ENCODE data around the gene CEP85L.

Gene CEP85L

GRCh38 chr6:118469468-118469867 lies 181.9 kb downstream of the CEP85L start:
- DNase-seq (ENCODE audit: low read depth in 2 of 2): peak in 1 of 2 donors; percentile 22

GRCh38 chr6:118468682-118469465 lies 182.5 kb downstream of the CEP85L start:
- TF ChIP-seq CTCF (IDR thresholded peaks at IDR 0.05; ENCODE audit: low read depth, low read length): no peak
- no peak overlapping the region for H3K4me3 ChIP-seq (replicated peaks in 1 of 2; ENCODE audit: low read depth in 2 of 2, low read length in 2 of 2)
- peak in 1 of 2 donors; percentile 59 for DNase-seq (ENCODE audit: low read depth in 2 of 2)

More at GRCh38 chr6:118469468-118469867, 181.9 kb downstream of the CEP85L start:
- no peak overlapping the region for H3K4me3 ChIP-seq (replicated peaks in 1 of 2; ENCODE audit: low read depth in 2 of 2, low read length in 2 of 2)
- TF ChIP-seq CTCF (IDR thresholded peaks at IDR 0.05; ENCODE audit: low read depth, low read length): no peak

- TF ChIP-seq CTCF (IDR thresholded peaks at IDR 0.05; ENCODE audit: low read depth, low read length): no peak
- DNase-seq (ENCODE audit: low read depth in 2 of 2): no peak
- H3K4me3 ChIP-seq (replicated peaks in 1 of 2; ENCODE audit: low read depth in 2 of 2, low read length in 2 of 2): no peak overlapping the region
Observed at GRCh38 chr6:118467181-118467580, 184.2 kb downstream of the CEP85L start.

- no peak for TF ChIP-seq CTCF (IDR thresholded peaks at IDR 0.05; ENCODE audit: low read depth, low read length)
- no peak overlapping the region for H3K4me3 ChIP-seq (replicated peaks in 1 of 2; ENCODE audit: low read depth in 2 of 2, low read length in 2 of 2)
- DNase-seq (ENCODE audit: low read depth in 2 of 2): peak in 1 of 2 donors; percentile 4
Observed at GRCh38 chr6:118464620-118465019, 186.8 kb downstream of the CEP85L start.

- DNase-seq (ENCODE audit: low read depth in 2 of 2): no peak
- H3K4me3 ChIP-seq (replicated peaks in 1 of 2; ENCODE audit: low read depth in 2 of 2, low read length in 2 of 2): no peak overlapping the region
- no peak for TF ChIP-seq CTCF (IDR thresholded peaks at IDR 0.05; ENCODE audit: low read depth, low read length)
Observed at GRCh38 chr6:118460958-118461470, 190.4 kb downstream of the CEP85L start.

GRCh38 chr6:118456982-118457381 lies 194.4 kb downstream of the CEP85L start:
- no peak for DNase-seq (ENCODE audit: low read depth in 2 of 2)
- no peak for TF ChIP-seq CTCF (IDR thresholded peaks at IDR 0.05; ENCODE audit: low read depth, low read length)
- no peak overlapping the region for H3K4me3 ChIP-seq (replicated peaks in 1 of 2; ENCODE audit: low read depth in 2 of 2, low read length in 2 of 2)

All from cardiac fibroblast (primary cell).